ENCODE data around the gene CELSR1. TPM values are rescaled to one million over a fixed set of nuclear protein-coding genes. Genes with fewer than 3 reads are reported as not detected.

The CELSR1 gene
- total and polyA plus RNA-seq, 2 donors from 2014 or later = 15.7 to 49.9 TPM

DNA sequence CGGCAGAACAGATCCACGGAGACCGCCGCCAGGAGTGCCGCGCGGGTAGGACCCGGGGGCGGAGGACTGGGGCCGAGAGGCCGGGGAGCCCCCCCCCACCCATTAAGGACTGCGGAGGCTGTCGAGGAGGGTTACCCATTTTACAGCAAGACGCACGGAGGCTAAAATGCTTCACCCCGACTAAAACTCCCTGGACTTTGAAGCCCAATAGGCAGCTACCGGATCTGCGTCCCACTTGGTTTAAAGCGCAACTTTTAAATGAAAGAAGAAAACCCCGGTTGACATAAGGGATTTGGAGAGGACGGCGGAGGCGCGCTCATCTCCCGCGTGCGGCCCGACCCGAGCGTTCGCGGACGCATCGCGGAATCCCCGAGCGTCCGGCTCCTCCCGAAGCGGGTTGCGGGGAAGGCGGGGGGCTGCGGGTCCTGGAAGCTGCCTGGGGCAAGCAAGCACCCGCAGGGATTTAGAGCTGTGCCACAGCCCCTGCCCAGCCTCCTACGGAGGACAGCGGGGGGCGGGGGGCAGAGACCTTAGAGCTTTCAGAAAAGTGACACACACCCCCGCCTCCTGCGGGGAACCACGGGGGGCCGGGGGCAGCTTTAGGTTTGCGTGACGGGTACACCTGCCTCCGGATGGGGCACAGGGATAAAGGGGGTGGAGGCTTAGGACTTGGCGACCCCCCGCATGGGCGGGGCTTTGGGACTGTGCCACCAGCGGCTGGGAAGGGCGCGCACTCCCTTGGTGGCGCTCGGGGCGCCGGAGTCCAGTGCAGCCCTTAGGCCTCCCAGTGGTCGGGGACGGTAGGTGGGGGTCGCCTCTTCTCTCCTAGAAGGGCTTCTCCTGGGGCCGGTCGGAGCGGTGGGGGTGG, 760 bp upstream of the CELSR1 start:
- intact Hi-C loops (cut with DNase I) = no loop called here
- Histone ChIP-seq H3K4me1 (ENCODE audit: control insufficient read depth in 2 of 3, insufficient read depth in 2 of 3, low read depth in 1 of 3, low read length in 3 of 3) (peaks cover 0 to 14% (median 3%) of the 10 kb centered on the region in 3 donors), H3K4me3 (ENCODE audit: low read length in 3 of 3) (peak overlapping the region in 2 of 3 donors; percentile 58 to 65), H3K9ac (ENCODE audit: low read length in 3 of 3) (peak overlapping the region in 1 of 3 donors; percentile 30), H3K9me3 (ENCODE audit: control insufficient read depth in 2 of 3, insufficient read depth in 1 of 3, low read length in 3 of 3) (no peaks in the 10 kb centered on the region), H3K36me3 (ENCODE audit: control insufficient read depth in 2 of 3, insufficient read depth in 3 of 3, low read length in 3 of 3) (peaks cover 0 to 9% (median 0%) of the 10 kb centered on the region in 3 donors), H3K27me3 (ENCODE audit: control insufficient read depth, insufficient read depth, low read length) (no peaks in the 10 kb centered on the region), H3K27ac (ENCODE audit: low read depth in 2 of 2, low read length in 2 of 2) (peak overlapping the region in 1 of 2 donors; percentile 67)
- TF ChIP-seq, protein P1, sequence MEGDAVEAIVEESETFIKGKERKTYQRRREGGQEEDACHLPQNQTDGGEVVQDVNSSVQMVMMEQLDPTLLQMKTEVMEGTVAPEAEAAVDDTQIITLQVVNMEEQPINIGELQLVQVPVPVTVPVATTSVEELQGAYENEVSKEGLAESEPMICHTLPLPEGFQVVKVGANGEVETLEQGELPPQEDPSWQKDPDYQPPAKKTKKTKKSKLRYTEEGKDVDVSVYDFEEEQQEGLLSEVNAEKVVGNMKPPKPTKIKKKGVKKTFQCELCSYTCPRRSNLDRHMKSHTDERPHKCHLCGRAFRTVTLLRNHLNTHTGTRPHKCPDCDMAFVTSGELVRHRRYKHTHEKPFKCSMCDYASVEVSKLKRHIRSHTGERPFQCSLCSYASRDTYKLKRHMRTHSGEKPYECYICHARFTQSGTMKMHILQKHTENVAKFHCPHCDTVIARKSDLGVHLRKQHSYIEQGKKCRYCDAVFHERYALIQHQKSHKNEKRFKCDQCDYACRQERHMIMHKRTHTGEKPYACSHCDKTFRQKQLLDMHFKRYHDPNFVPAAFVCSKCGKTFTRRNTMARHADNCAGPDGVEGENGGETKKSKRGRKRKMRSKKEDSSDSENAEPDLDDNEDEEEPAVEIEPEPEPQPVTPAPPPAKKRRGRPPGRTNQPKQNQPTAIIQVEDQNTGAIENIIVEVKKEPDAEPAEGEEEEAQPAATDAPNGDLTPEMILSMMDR (IDR thresholded peaks at IDR 0.05; ENCODE audit: borderline replicate concordance, extremely low read depth, insufficient read depth) = no peak
- DNase-seq = peak; percentile 65 to 86 (median 80)
- FAIRE-seq = no peak

DNA sequence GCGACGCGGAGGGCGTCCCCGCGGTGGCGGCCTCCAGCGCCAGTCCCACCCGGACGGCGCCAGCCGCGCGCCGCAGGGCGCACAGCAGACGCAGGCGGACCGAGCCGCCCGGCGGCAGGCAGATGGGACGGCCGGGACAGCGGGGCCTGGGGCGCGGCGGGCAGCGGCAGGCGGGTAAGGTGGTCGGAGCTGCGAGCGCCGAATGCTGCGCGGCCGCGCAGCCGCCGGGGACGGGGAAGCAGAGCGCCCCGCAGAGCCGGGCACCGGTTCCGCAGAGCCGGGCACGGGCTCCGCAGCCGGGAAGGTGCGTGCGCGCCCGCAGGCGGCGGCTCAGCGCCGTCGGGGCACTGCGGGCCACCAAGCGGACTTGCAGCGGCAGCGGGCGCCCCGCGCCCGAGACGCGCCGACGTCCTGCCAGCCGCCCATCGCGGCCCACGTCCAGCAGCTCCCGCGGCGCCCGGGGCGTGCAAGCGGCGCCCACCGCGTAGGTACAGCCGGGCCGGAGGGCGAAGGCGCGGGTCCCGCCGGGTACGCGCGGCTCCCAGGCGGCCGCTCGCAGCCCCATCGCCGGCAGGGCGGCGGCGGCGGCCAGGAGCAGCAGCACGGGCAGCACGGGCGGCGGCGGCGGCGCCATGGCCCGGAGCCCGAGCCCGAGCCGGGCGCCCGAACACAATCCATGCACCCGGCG, 739 bp downstream of the CELSR1 start:
- TF ChIP-seq, protein P1 (IDR thresholded peaks at IDR 0.05; ENCODE audit: borderline replicate concordance, extremely low read depth, insufficient read depth) = no peak
- Histone ChIP-seq H3K4me3 (ENCODE audit: low read length in 3 of 3) (peak overlapping the region in 1 of 3 donors; percentile 29), H3K27me3 (ENCODE audit: control insufficient read depth, insufficient read depth, low read length) (no peaks in the 10 kb centered on the region), H3K36me3 (ENCODE audit: control insufficient read depth in 2 of 3, insufficient read depth in 3 of 3, low read length in 3 of 3) (peaks cover 0 to 9% (median 0%) of the 10 kb centered on the region in 3 donors), H3K9me3 (ENCODE audit: control insufficient read depth in 2 of 3, insufficient read depth in 1 of 3, low read length in 3 of 3) (no peaks in the 10 kb centered on the region), H3K27ac (ENCODE audit: low read depth in 2 of 2, low read length in 2 of 2) (no peak overlapping the region), H3K4me1 (ENCODE audit: control insufficient read depth in 2 of 3, insufficient read depth in 2 of 3, low read depth in 1 of 3, low read length in 3 of 3) (peaks cover 0 to 18% (median 3%) of the 10 kb centered on the region in 3 donors), H3K9ac (ENCODE audit: low read length in 3 of 3) (no peak overlapping the region)
- intact Hi-C loops (cut with DNase I) = no loop called here
- DNase-seq = peak in 1 of 5 donors; percentile 30
- no peak for FAIRE-seq

DNA sequence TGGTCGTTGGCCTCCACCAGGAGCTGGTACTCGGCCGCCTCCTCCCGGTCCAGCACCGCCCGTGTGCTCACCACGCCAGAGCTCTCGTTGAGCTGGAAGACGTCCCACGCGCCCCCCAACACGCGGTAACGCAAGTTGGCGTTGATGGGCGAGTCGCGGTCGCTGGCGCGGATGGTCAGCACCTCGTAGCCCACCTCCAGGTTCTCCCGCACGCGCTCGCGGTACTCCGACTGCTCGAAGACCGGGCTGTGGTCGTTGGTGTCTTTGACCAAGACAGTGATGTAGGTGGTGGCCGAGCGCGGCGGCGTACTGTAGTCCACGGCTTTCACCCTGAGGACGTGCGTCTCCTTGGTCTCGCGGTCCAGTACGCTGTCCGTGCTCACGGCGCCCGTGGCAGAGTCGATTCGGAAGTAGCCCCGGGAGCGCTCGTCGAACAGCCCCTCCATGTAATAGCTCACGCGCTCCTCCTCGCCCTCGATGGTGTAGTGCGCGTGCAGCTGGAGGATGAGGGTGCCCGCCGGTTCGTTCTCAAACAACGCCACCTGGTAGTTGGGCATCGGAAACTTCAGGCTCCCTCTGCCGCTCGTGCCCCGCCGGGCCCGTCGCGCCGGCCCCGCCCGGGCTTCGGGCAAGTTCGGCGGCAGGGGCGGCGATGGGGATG, 1.4 kb downstream of the CELSR1 start:
- peaks cover 0 to 9% (median 0%) of the 10 kb centered on the region in 3 donors for H3K36me3 ChIP-seq (ENCODE audit: control insufficient read depth in 2 of 3, insufficient read depth in 3 of 3, low read length in 3 of 3)
- no peak for FAIRE-seq
- H3K4me3 ChIP-seq (ENCODE audit: low read length in 3 of 3) = no peak overlapping the region
- DNase-seq = peak in 2 of 5 donors; percentile 57 to 80
- H3K9me3 ChIP-seq (ENCODE audit: control insufficient read depth in 2 of 3, insufficient read depth in 1 of 3, low read length in 3 of 3) = no peaks in the 10 kb centered on the region
- peaks cover 0 to 18% (median under 1%) of the 10 kb centered on the region in 3 donors for H3K4me1 ChIP-seq (ENCODE audit: control insufficient read depth in 2 of 3, insufficient read depth in 2 of 3, low read depth in 1 of 3, low read length in 3 of 3)
- no peak overlapping the region for H3K9ac ChIP-seq (ENCODE audit: low read length in 3 of 3)
- intact Hi-C loops (cut with DNase I) = no loop called here
- TF ChIP-seq, protein P1 (IDR thresholded peaks at IDR 0.05; ENCODE audit: borderline replicate concordance, extremely low read depth, insufficient read depth) = no peak
- H3K27ac ChIP-seq (ENCODE audit: low read depth in 2 of 2, low read length in 2 of 2) = no peak overlapping the region
- no peaks in the 10 kb centered on the region for H3K27me3 ChIP-seq (ENCODE audit: control insufficient read depth, insufficient read depth, low read length)

Measured in kidney (tissue), 14 donors.